Spleen (tissue), 11 donors: ENCODE measurements around the gene PTPN7. TPM values are rescaled to one million over a fixed set of nuclear protein-coding genes. Genes with fewer than 3 reads are reported as not detected.

ENCODE experiments used
- DNase-seq: peaks from one replicate; pipeline ENCODE4 v3.0.0-alpha.2; 2020
- H3K27ac ChIP-seq, 8 donors: fragments of 200-600 bp; sonication (generic) in 7 of 8; 1 replicate in 4 of 8; 2 replicates in 4 of 8; pipeline versions ENCODE4 v1.5.0 to v1.8.0; 2016 to 2021; ENCODE audit warnings: inconsistent platforms in 4 of 8, mild to moderate bottlenecking in 4 of 8, moderate library complexity in 1 of 8
- H3K27me3 ChIP-seq, 7 donors: fragments of 200-600 bp; sonication (generic) in 6 of 7; replicated peaks in 1 of 7; 1 replicate in 4 of 7; 2 replicates in 3 of 7; pipeline versions ENCODE4 v1.5.0 to v1.8.0; 2016 to 2021; ENCODE audit warnings: inconsistent platforms in 3 of 7, mild to moderate bottlenecking in 1 of 7
- H3K36me3 ChIP-seq, 6 donors: fragments of 200-600 bp; sonication (generic) in 5 of 6; 1 replicate in 4 of 6; 2 replicates in 2 of 6; pipeline versions ENCODE4 v1.5.0 to v1.8.0; 2016 to 2021; ENCODE audit warnings: inconsistent platforms in 2 of 6
- H3K4me1 ChIP-seq, 6 donors: fragments of 200-600 bp; sonication (generic) in 5 of 6; 1 replicate in 3 of 6; 2 replicates in 3 of 6; pipeline versions ENCODE4 v1.5.0 to v1.8.0; 2016 to 2021; ENCODE audit warnings: inconsistent platforms in 3 of 6
- H3K4me3 ChIP-seq, 8 donors: fragments of 200-600 bp; sonication (generic) in 7 of 8; 1 replicate in 4 of 8; 2 replicates in 4 of 8; pipeline versions ENCODE4 v1.5.0 to v1.8.0; 2016 to 2021; ENCODE audit warnings: inconsistent platforms in 4 of 8, mild to moderate bottlenecking in 4 of 8, moderate library complexity in 2 of 8
- H3K9me3 ChIP-seq, 8 donors: fragments of 200-600 bp; sonication (generic) in 7 of 8; 1 replicate in 4 of 8; 2 replicates in 4 of 8; pipeline versions ENCODE4 v1.5.0 to v1.8.0; 2016 to 2021; ENCODE audit warnings: inconsistent platforms in 4 of 8
- POLR2A ChIP-seq, 3 donors: fragments of 450-650 bp; IDR thresholded peaks; one replicate each; pipeline ENCODE4 v1.5.1; 2017; ENCODE audit warnings: antibody characterized with exemption in 3 of 3, mild to moderate bottlenecking in 1 of 3
- POLR2AphosphoS5 ChIP-seq, 3 donors: sonication (generic); formaldehyde crosslinking; IDR thresholded peaks; one replicate each; pipeline ENCODE4 v1.5.1; 2017; ENCODE audit warnings: antibody characterized with exemption in 3 of 3
- WGBS, 5 donors: extraction: QIAGEN DNeasy Blood & Tissue Kit in 3 of 5; methylation state at CpG; one replicate each; pipeline versions ENCODE4 v1.1.5 to v1.1.7; 2013 to 2018; 5-methylcytosine and 5-hydroxymethylcytosine counted together
- intact Hi-C: fragments of 100-400 bp; cut with DNase I; formaldehyde crosslinking; loops from one replicate; pipeline ENCODE4 v1.15.0; 2023; ENCODE audit warnings: low total_unique reads
- polyA plus RNA-seq, 3 donors: library from polyadenylated mRNA; stranded (reverse); fragments of 200-250 nt; gene quantifications; one replicate each; pipeline ENCODE4 v1.2.1, GENCODE V29; 2013
- total RNA-seq, 7 donors: library from RNA; depleted of rRNA in 3 of 7; stranded (reverse); fragments of >200 nt in 3 of 7; fragmentation: NEBNext Ultra II Directional in 4 of 7; extraction: Animal tissue kit (Norgen Biotek cat#: 25700) in 4 of 7; gene quantifications; one replicate each; pipeline versions ENCODE4 v1.1.0 to v1.2.1, GENCODE V29; 2016 to 2021
- TF ChIP-seq, protein P1 (sequence below), 11 experiments: fragments of 200-600 bp in 7 of 11; fragments of 450-650 bp in 4 of 11; sonication (generic) in 4 of 11; IDR thresholded peaks in 8 of 11; conservative IDR thresholded peaks in 3 of 11; 1 replicate in 7 of 11; 2 replicates in 4 of 11; pipeline versions ENCODE4 v1.4.0 to v1.8.0; 2016 to 2021; ENCODE audit warnings: antibody characterized with exemption in 11 of 11, inconsistent platforms in 4 of 11, mild to moderate bottlenecking in 1 of 11
- donor health status: healthy with polysubstance abuse.
- donor health status: DM: no; HTN: no; CAD: no; lungs with moderate emphysema.
- donor health status: DM: no; HTN: no; CAD: no.
- donor health status: Bipolar disorder and iron deficiency.
- donor health status: healthy.
- donor health status: DM: no; HTN: no; CAD: no.
- donor health status: DM: yes; HTN: yes; CAD: no.

PTPN7 gene
- total and polyA plus RNA-seq, 10 donors, result 27.8 to 49.0 (median 40.3) TPM

DNA sequence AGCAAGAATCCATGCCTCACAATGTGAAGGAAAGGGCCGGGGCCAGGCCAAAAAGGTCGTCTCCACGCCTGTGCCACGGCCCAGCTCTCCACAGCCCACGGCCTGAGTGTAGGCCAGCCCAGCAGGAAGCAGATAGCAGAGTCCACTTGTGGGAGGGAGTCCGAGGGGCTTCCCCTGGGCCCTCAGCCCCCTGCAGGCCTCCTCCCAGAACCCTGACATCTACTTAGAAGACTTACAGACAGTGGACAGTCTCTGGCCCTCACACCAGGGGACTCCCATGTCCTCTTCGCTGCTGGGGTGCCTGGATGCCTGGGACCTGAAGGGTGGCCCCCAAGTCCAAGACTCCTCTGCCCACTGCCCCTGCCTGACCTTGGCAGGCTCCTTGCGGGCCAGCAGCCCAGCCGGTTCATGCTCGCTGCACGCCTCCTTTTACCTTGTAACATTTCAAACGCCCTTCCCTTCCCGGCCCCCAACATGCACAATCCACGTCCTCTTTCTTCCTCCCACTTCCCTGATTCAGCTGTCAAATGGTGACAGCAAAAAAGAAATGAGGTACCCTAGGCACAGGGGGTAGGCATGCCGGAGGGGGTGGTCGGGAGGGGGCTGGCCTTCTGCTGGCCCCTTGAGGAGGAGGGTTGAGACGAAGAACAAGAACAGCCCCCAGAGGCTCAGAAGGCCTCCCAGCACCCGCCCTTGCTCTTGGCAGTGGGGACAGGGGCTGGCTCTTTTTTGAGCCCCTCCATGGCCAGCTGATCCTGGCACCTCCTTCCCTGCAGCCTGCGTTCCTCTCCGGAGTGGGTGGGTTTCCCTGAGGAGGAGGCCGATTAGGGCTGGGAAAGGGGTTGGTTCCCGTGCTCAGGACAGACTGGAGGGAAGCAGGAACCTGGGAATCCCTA is 997 bp upstream of the PTPN7 start:
- peak overlapping the region; percentile 84 to 96 (median 92) for H3K27ac ChIP-seq

DNA sequence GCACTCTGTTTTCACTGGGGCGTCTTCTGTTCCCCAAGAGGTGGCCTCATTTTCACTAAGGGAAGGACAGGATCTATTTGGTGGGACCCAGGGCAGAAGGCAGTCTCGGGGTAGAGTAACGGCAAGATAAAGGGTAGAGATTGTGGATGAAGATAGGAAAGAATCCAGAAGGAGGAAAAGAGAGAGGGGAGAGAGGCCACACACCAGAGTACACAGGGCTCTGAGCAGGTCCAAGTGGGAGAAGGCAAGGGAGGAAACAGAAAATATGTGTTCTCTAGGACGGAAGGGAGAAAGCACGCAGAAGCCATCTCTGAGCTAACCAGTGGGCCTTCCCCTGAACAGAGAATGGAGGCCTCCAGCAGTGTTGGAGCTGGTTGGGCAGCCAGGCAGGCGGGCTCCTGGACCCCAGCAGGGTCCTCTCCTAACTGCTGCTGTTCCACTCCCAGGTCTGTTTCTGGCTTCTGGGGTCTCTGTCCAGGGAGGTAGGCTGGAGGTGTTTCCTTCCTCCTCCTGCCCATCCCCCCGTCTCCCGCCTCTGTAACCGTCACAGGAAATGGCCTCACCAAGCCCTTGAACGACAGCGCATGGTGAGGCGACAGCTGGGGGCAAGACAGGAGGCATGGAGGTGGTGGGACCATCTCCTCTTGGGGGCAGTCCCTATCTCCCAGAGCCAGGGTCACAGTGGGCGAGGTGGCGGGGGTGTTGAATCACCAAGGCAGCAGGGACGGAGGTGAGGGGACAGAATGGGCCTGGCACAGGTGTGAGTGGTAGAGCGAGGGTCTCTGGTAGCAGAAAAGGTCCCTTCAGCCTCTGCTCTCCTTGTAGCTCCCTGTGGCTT is 649 bp downstream of the PTPN7 start:
- no peak for TF ChIP-seq POLR2A (IDR thresholded peaks at IDR 0.05)
- peak in 2 of 3 donors; percentile 6 to 49 for TF ChIP-seq POLR2AphosphoS5 (IDR thresholded peaks at IDR 0.05)
- H3K27ac ChIP-seq, result peak overlapping the region; percentile 84 to 96 (median 92)
- peak; percentile 90 for DNase-seq
- peak overlapping the region; percentile 41 to 71 (median 49) for H3K4me3 ChIP-seq
- H3K27me3 ChIP-seq, result no peaks in the 10 kb centered on the region
- H3K9me3 ChIP-seq, result no peaks in the 10 kb centered on the region
- 19 to 29% (median 24%) methylated on average over 16 of the region's 16 CpGs for WGBS, 5 donors
- peaks cover 0 to 34% (median 15%) of the 10 kb centered on the region in 6 donors for H3K36me3 ChIP-seq
- peaks cover 57 to 100% (median 99%) of the 10 kb centered on the region in 6 donors for H3K4me1 ChIP-seq
- intact Hi-C loops, result no loop called here

More for the DNA sequence above, 997 bp upstream of the PTPN7 start:
- Histone ChIP-seq H3K36me3 (peaks cover 0 to 18% (median 10%) of the 10 kb centered on the region in 6 donors), H3K9me3 (no peaks in the 10 kb centered on the region), H3K27me3 (no peaks in the 10 kb centered on the region), H3K4me1 (peaks cover 58 to 100% (median 96%) of the 10 kb centered on the region in 6 donors), H3K4me3 (peak overlapping the region in 5 of 8 donors; percentile 45 to 71 (median 52))
- TF ChIP-seq POLR2AphosphoS5 (IDR thresholded peaks at IDR 0.05) (no peak), POLR2A (IDR thresholded peaks at IDR 0.05) (no peak)
- TF ChIP-seq, protein P1, sequence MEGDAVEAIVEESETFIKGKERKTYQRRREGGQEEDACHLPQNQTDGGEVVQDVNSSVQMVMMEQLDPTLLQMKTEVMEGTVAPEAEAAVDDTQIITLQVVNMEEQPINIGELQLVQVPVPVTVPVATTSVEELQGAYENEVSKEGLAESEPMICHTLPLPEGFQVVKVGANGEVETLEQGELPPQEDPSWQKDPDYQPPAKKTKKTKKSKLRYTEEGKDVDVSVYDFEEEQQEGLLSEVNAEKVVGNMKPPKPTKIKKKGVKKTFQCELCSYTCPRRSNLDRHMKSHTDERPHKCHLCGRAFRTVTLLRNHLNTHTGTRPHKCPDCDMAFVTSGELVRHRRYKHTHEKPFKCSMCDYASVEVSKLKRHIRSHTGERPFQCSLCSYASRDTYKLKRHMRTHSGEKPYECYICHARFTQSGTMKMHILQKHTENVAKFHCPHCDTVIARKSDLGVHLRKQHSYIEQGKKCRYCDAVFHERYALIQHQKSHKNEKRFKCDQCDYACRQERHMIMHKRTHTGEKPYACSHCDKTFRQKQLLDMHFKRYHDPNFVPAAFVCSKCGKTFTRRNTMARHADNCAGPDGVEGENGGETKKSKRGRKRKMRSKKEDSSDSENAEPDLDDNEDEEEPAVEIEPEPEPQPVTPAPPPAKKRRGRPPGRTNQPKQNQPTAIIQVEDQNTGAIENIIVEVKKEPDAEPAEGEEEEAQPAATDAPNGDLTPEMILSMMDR (IDR thresholded peaks at IDR 0.05 in 8 of 11, conservative IDR thresholded peaks at IDR 0.05 in 3 of 11), result no peak
- no peak for DNase-seq
- intact Hi-C loops, result no loop called here
- WGBS, 5 donors, result 25 to 46% (median 27%) methylated on average over 20 to 22 of the region's 22 CpGs

DNA sequence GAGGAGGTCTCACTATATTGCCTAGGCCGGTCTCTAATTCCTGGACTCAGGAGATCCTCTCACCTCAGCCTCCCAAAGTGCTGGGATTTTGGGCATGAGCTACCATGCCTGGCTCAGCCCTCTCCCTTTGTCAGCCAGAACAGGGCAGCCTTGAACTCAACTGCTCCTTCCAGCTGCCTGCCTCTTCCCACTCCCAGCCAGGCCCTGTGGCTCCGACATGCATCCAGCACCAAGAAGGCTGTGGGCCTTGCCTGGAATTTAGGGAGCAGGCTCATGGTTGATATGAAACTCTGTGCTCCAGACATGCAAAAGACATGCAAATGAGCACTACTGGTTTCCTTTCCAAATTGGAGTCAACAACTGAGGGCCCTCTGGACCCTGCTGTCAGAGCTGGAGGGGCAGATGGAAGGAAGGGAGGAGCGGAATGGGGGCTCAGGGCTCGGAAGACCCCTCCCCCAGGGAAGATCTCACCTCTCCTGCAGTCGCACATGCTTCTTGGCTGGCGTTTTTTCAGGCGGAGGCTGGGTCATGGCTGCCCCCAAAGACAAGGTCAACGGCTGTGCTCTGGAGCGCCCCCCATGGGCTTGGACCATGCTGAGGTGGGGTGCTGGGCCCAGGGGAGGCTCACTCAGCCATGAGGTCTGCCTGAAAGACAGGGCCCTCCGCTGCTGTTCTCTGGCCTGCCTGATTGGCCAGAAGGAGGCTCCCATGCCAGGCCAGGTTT is 1.4 kb downstream of the PTPN7 start:
- 49 to 69% (median 56%) methylated on average over 7 to 10 of the region's 10 CpGs for WGBS, 5 donors
- Histone ChIP-seq H3K4me3 (peak overlapping the region; percentile 41 to 71 (median 49)), H3K9me3 (no peaks in the 10 kb centered on the region), H3K36me3 (peaks cover 0 to 42% (median 15%) of the 10 kb centered on the region in 6 donors), H3K4me1 (peaks cover 51 to 100% (median 96%) of the 10 kb centered on the region in 6 donors), H3K27ac (peak overlapping the region; percentile 84 to 96 (median 92)), H3K27me3 (no peaks in the 10 kb centered on the region)
- intact Hi-C loops, result no loop called here
- no peak for DNase-seq
- TF ChIP-seq POLR2A (IDR thresholded peaks at IDR 0.05), result no peak
- TF ChIP-seq, protein P1 (IDR thresholded peaks at IDR 0.05 in 8 of 11, conservative IDR thresholded peaks at IDR 0.05 in 3 of 11), result no peak
- TF ChIP-seq POLR2AphosphoS5 (IDR thresholded peaks at IDR 0.05), result no peak

DNA sequence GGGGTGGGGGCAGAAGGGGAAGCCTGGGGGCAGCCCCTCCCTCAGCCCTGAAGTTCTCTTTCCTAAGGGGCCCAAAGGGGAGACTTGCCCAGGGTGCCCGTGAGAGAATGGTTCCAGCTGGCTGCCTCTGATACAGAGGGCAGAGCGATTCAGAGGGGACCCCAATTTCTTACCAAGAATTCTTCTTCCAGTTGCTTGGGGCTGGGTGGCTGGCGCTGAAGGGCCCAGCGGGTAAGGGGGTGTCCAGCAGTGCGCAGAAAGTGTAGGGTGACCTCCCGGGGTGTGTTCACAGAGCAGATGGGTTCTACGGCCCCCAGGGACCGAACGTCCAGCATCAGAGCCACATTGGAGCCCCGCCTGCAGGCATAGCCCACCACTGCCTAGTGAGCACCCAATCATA is 2.5 kb downstream of the PTPN7 start:
- no peaks in the 10 kb centered on the region for H3K27me3 ChIP-seq
- peak overlapping the region in 1 of 8 donors; percentile 7 for H3K4me3 ChIP-seq
- TF ChIP-seq POLR2AphosphoS5 (IDR thresholded peaks at IDR 0.05), result no peak
- no peak for TF ChIP-seq POLR2A (IDR thresholded peaks at IDR 0.05)
- TF ChIP-seq, protein P1 (IDR thresholded peaks at IDR 0.05 in 8 of 11, conservative IDR thresholded peaks at IDR 0.05 in 3 of 11), result no peak
- H3K9me3 ChIP-seq, result no peaks in the 10 kb centered on the region
- intact Hi-C loops, result no loop called here
- peak overlapping the region in 4 of 8 donors; percentile 20 to 96 (median 96) for H3K27ac ChIP-seq
- no peak for DNase-seq
- H3K4me1 ChIP-seq, result peaks cover 41 to 92% (median 86%) of the 10 kb centered on the region in 6 donors
- peaks cover 0 to 52% (median 24%) of the 10 kb centered on the region in 6 donors for H3K36me3 ChIP-seq
- WGBS, 5 donors, result 82 to 86% (median 84%) methylated on average over 9 to 10 of the region's 10 CpGs
